SK-N-DZ (cell line): Measurements from ENCODE around the gene ZNF672.
A peak's percentile ranks its signal among the peaks of the same experiment; 100 is the strongest.

Experiments
- DNase-seq: peaks from one replicate; pipeline ENCODE4 v3.0.0-alpha.2; 2015; ENCODE audit warnings: low spot score

Gene ZNF672

DNA sequence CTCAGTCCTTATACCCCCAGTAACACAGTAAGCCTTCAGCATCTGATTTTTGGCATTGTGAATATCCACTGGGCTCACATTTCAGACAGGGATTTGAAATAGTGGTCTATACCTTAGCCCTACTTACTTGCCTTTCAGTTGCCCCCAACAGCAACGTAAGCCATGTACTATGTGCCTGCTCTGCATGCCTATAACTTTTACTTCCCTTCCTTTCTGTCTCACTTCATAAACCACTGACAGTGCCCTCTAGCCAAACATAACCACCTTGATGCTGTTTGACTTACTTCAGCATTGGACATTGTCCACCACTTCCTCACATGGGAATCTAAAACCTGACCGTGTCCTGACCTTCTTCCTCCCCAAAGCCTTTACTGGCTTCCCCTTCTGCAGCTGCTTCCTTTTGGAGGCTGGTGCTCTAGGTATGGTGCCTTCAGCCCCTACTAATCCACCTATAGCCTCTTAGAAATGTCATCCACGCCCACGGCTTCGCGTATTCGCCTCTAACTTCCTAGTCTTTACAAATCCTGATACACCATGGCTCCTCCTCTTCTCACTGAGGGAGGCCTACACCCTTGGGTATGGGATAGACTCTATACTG is 3.6 kb upstream of the ZNF672 start:
- DNase-seq = no peak

DNA sequence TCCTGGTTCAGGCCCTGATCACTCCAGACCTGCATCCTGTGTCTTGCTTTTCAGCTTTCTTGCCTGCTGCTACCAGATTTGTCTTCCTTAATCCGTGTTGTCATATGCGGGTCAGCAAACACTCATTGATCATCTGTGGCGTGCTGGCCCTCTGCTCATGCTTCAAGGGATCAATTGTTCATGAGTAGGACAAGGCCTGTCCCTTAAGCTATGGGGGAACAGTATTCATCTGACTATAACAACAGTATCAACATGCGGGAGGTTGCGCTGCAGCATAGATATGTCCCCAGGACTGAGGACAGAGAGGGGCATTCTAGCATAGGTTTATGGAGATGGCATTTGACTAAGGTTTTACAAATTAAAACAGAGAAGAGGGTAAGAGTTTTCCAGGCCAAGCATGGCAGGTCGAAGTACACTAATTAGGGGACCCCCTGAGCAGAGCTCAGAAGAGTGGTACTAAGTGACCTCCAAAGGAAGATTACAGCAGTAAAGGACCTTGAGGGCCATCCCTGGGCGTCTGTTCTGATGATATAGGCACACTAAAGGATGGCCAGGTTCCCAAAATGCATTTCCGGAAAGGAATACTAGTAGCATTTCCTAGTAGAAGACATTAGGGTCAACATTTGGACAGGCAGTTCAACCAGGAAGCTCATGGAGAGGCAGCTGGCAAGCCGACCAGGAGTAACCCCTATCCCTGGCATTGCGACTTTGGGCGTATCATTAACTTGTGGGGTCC is 811 bp upstream of the ZNF672 start:
- no peak for DNase-seq

DNA sequence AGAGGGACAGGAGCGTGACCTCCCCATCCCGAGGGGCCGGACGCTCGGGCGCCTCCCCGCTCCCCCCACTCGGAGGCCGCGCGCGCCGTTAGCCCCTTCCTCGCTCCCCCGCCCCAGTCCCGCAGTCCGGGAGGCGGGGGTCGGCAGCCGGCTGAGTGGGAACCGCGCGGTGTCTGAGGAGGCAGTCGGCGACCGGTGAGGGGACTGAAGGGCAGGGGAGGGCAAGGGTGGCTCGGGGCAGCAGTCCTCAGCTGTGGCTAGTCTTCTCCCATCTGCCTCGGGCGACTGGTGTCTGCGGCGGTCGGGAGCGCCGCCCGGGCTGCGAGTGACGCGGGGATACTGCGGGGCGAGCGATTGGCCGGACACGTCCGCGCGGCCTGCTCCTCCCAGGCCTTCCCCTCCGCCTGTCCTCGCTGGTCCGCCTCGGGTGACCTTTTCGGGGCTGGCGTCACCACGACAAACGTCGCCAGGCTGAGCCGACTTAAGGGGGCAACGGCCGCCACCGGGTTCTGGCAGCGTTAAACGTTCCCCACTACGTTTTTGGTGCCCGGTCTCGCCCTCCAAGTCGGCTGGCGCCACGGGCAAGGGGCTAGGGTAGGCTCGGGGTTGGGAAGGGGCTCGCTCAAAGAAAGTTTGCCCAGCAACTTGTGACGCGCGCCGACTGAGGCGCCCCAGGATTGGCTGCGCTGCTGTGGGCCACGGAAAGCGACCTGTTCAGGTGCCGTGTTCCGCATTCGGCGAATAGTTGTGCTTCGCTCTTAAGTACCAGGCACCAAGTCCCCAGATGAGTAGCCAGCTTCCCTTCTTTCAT is 538 bp downstream of the ZNF672 start:
- DNase-seq = peak; percentile 81

DNA sequence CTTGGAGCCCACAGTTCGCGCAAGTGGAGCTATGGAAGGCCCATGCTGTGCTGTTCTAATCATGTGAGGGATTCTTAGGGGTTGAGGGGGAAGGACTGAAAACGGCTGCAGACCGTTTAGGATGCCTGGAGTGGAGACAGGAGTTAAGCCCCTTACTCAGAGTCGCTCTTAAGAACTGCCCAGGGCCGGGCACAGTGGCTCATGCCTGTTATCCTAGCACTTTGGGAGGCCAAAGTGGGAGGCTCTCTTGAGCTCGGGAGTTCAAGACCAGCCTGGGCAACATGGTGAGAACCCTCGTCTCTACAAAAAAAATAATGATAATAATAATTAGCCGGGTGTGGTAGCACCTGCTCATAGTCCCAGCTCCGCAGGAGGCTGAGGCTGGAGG is 1.1 kb downstream of the ZNF672 start:
- DNase-seq = no peak

DNA sequence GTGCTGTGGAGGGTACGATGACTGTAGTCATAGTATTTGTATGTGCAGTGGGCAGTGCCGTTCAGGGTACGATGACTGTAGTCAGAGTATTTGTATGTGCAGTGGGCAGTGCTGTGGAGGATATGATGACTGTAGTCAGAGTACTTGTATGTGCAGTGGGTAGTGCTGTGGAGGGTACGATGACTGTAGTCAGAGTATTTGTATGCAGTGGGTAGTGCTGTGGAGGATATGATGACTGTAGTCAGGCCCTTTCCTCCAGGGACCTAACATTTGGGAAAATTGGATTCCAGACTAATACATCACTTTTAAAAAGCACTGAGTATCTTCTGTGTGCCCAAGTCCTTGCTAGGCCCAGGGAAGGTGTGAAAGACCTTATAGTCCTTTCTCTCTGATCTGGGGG is 2.9 kb downstream of the ZNF672 start:
- DNase-seq = no peak

DNA sequence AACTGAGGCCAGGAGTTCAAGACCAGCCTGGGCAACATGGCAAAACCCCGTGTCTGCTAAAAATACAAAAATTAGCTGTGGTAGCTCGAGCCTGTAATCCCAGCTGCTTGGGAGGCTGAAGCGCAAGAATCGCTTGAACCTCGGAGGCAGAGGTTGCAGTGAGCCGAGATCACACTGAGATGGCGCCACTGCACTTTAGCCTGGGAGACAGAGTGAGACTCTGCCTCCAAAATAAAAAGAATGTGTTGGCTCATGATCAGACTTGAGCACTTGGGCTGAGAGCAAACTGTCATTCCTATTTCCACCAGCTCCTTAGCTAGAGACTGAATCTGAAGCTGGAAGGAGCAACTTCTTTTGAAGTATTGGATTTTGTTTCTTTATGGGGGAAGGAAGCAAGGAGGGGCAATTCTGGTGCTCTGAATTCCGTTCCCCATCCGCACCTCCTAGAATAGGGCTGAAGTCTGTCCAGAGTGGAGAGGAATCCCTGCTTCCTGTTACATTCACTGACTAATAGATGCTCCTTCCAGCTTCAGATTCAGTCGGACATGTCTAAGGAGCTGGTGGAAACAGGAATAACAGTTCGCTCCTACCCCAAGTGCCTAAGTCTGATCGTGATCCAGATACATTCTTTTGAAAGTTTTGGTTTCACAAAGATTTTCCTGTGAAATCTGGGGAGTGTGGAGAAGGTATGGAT is 3.8 kb downstream of the ZNF672 start:
- peak; percentile 19 for DNase-seq

DNA sequence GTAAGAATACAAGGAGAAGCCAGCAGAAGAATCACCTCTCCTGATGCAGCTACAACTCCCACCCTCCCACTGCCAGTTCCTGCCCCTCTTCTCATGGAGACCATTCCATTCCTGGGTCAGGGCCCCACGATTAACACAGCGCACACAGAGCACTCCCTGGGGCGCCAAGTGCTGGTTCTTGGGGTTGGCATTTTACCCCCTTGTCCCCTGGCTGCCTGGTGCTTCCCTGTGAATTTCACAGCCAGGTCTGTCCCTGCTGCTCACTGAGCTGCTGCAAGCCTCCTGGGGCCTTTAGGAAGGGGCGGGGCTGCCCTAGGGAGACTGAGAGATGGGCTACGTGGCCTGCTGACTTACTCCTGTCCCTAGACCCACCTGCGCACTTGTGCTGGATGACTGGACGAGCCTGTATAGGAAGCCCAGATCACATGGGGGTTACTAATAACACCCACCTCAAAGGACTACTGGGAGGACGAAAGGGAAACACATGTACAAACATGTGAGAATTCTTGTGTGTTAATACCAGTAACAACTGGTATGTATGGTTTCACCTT is 4.8 kb downstream of the ZNF672 start:
- DNase-seq = no peak

DNA sequence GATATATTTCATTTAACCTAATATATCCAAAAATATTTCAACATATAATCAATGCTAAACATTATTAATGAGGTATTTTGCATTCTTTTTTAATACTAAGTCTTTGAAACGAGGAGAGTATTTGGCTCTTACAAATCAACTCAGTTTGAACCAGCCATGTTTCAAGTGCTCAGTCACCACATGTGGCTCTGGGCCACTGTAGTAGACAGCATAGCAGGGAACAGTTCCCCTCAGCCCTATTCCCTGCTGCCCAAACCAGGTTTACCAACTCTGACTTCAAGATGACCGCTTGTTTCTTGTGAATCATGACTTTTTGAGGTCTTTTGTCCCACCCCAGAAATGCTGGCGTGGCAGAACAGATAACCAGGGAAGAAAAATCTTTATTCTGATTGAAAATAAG is 5.7 kb downstream of the ZNF672 start:
- DNase-seq = no peak

DNA sequence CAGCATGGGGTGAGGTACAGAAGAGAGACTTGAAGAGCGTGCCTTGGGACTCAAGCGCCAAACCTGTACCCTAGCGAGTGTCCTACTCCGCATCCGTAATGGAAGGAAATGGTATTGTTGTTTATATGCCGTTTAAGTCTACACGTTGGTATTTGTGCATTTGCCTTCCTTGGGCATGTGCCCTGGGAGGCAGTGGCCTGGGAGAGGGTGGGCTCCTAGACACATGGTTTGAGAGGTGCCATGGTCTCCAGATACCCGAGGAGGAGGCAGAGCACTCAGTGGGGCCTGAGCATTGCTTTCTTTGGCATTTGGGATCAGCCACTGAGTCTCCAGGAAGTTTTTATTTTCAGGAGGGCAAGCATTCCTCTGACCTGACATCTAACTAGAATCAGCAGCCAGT is 6.5 kb downstream of the ZNF672 start:
- no peak for DNase-seq

DNA sequence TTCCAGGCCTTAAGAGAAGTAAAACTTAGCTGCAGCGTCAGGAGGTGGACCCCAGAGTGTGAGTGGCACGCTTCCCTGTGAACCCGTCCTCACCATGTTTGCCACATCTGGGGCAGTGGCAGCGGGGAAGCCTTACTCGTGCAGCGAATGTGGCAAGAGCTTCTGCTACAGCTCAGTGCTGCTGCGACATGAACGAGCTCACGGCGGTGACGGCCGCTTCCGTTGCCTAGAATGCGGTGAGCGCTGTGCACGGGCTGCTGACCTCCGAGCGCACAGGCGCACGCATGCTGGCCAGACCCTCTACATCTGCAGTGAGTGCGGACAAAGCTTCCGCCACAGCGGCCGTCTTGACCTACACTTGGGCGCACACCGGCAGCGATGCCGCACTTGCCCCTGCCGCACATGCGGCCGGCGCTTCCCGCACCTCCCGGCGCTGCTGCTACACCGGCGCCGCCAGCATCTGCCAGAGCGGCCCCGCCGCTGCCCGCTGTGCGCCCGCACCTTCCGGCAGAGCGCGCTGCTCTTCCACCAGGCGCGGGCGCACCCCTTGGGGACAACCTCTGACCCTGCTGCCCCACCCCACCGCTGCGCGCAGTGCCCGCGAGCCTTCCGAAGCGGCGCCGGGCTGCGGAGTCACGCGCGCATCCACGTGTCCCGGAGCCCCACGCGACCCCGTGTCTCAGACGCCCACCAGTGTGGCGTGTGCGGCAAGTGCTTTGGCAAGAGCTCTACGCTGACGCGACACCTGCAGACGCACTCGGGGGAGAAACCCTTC is 9.3 kb downstream of the ZNF672 start:
- no peak for DNase-seq

DNA sequence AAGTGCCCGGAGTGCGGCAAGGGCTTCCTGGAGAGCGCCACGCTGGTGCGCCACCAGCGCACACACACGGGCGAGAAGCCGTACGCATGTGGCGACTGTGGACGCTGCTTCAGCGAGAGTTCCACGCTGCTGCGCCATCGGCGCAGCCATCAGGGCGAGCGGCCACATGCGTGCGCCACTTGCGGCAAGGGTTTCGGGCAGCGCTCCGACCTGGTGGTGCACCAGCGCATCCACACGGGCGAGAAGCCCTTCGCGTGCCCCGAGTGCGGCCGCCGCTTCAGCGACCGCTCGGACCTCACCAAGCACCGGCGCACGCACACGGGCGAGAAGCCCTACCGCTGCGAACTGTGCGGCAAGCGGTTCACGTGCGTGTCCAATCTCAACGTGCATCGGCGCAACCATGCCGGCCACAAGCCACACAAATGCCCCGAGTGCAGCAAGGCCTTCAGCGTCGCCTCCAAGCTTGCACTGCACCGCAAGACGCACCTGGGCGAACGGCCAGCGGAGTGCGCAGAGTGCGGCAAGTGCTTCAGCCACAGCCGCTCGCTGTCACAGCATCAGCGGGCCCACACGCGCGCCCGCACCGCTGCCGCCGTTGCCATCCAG is 10.0 kb downstream of the ZNF672 start:
- no peak for DNase-seq

DNA sequence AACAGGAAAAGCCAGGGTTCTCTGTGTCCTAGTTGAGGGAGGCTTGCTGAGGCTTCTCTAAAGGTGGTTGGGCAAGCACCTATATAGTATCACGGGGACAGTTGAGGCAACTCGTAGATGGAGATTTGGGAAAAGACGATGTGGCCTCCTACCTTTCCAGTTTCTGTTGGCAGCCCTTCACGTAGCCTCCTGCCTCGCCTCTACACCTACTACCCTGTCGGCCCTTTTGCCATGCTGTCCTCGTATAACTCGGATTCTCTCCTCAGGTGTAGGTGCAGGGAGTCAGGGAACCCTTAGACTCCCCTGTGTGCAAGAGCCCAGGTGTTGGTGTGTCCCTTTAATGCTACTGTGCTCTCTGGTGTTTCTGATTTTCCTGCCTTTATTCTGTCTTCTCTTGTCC is 10.6 kb downstream of the ZNF672 start:
- no peak for DNase-seq

DNA sequence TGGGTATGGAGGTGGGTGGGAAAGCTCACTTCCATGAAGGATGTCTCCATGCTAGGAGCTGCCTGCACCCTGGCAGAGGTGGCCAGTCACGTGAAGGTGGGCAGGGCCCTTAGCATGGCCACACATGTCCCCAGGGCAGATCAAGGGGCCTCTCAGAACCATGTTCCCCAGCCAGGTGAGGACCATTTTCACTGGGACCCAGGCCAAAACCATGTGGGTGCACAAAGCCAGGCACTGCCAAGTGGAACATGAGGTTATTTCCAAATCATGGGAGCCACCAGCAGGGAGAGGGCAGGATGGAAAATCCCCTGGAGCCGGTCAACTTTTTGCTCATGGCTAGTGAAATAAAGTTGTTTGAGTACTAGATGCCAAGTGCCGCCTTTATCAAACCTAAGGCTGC is 11.1 kb downstream of the ZNF672 start:
- DNase-seq = no peak

DNA sequence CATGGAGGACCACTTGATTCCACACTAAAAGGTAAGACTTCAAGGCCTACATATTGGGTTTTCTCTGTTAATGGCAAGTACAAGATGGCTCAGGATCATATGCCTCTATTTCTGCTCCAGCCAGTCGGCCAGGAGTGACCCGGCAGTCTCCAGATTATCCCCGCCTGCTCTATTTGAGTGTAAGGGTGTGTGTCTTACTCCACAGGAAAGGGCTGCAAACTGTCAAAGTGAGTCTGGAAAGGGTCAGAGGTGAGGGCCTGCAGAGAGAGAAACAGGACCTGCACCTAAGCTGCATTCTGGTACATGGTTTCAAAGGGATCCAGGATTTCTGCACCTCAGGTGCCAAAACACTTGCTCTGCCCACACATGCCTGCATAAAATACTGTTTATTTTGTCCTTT is 11.6 kb downstream of the ZNF672 start:
- DNase-seq = no peak

DNA sequence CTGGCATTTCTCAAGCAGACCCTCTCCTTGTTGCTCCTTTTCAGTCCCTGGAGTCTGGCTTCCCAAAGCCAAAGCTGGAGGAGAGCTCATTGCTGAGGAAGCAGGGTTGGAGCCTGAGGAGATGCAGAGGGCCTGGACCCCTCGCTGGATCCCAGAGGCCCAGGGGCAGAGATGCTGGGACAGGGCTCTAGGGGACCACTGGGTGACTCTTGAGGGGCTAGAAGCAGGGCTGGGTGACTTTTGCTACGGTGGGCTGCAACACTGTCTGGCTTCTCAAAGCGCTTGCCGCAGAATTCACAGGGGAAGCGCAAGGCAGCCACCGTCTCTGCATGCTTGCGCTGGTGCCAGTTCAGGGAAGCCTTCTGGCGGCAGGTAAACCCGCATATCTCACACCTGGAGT is 12.1 kb downstream of the ZNF672 start:
- no peak for DNase-seq

DNA sequence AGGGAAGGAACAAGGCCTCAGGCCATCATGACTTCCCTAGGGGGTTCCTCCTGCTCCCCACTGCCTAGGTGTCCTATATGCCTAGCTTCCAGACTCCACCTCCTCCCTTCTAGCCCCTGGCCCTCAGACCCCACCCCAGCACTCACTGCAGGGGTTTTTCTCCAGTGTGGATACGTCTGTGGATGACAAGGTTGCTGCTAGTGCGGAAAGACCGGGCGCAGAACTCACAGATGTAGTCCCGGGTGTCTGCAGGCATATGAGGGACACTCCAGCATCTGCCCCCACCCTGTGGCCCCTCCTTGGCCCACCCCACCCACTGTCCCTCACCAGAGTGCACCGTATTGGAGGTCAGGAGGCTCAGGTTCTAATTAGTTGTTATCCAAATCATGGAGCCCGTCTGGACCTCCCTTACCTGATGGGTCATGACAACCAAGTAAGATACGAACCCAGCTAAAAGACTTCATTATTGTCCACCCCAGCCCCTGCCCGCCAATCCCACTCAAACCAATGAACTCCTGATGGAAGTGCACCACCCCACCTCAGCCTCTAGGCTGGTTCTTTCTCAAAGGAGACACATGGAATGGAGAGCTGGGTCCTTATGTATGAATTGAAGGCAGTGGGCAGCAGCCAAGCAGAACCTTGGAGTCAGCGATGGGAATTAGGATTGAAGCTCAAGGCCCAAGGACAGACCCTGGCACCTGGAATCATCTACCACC is 12.7 kb downstream of the ZNF672 start:
- no peak for DNase-seq

DNA sequence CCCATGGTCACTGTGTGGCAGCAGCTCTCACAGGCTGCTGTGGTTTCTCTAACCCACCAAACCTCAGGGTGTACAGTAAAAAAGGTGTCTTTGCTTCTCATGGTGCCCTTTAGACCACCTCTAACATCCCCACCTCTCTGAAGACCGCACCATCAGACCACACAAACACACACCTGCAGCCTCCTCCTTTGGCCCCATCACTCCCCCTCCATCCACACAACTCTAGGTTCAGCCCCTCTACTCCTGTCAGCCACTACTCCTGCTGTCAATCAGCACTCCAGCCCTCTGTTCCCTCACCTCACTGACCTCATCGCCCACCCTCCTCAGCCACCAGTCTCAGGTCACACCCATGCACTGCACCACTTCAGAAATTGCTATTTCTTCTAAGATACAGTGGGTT is 13.4 kb downstream of the ZNF672 start:
- no peak for DNase-seq

DNA sequence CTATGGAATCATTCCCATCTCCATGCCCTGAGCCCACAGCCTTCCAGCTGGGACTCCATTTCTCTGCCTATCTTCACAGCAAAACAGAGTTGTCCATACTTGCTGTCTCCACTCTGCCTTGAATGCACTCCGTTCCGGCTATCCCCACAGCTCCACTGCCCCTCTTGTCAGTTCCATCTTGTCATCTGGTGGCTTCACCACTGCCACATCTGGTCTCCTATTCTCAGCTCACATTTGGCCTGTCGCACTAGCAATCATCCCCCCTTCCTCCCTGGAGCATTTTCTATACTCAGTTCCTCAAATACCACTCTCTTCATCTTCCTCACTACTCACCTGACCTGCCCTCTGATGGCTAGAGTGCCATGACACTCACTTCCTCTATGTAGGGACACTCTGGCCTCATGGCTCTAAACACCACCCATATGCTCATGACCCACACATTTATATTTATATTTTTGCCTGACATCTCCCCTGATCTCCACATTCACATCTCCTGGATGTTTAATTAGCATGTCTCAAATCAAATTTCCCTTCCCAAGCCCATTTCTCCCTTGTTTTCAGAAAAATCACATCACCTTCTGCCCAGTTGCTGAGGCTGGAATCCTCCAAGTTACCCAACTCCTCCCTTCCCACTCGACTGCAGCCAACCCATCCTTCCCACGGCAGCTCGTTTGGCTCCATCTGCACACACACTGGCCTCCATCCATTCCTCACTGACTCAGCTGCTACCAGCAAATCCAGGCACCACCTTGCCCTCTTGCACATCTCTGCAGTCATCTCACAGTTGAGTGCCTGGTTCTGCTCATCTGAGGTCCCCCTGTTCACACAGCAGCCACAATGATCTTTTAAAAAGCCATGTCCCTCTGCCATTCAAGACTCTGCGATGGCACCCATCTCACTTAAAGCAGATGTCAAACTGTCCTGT is 14.7 kb downstream of the ZNF672 start:
- DNase-seq = no peak
